Keratinocyte (primary cell): ENCODE results near the gene CREB5. TPM values are rescaled to one million over a fixed set of nuclear protein-coding genes. Genes with fewer than 3 reads are reported as not detected.

Experiments
- DNase-seq: peaks from one replicate; pipeline ENCODE4 v3.0.0-alpha.2; 2011; ENCODE audit warnings: low read depth, missing footprints, low spot score
- FAIRE-seq: peaks from 2 replicates; lab custom pipeline; 2011; peaks lifted over from hg19 to GRCh38; lab: Jason Lieb, UNC
- H2AFZ ChIP-seq: 2 replicates; pipeline ENCODE4 v1.6.0; 2012; ENCODE audit warnings: low read length, control low read depth, inconsistent platforms; ENCODE audit not compliant: control insufficient read depth
- H3K27ac ChIP-seq: 2 replicates; pipeline ENCODE4 v1.5.1; 2011; ENCODE audit warnings: low read length; ENCODE audit not compliant: control insufficient read depth, insufficient read depth
- H3K27me3 ChIP-seq: 3 replicates; pipeline ENCODE4 v1.6.0; 2011; ENCODE audit warnings: low read length; ENCODE audit not compliant: control insufficient read depth, insufficient read depth; ENCODE audit errors: extremely low read depth
- H3K36me3 ChIP-seq, 2 experiments: 2 replicates in 1 of 2; 3 replicates in 1 of 2; pipeline ENCODE4 v1.5.1; 2011; ENCODE audit warnings: low read length in 2 of 2, mild to moderate bottlenecking in 1 of 2; ENCODE audit not compliant: control insufficient read depth in 2 of 2, insufficient read depth in 2 of 2; ENCODE audit errors: extremely low read depth in 1 of 2
- H3K4me1 ChIP-seq: 3 replicates; pipeline ENCODE4 v1.5.1; 2011; ENCODE audit warnings: low read length; ENCODE audit not compliant: control insufficient read depth, insufficient read depth; ENCODE audit errors: extremely low read depth
- H3K4me2 ChIP-seq: 3 replicates; pipeline ENCODE4 v1.6.0; 2011; ENCODE audit warnings: low read depth, low read length; ENCODE audit not compliant: control insufficient read depth, insufficient read depth; ENCODE audit errors: extremely low read depth
- H3K4me3 ChIP-seq, 3 experiments: fragments of 200-600 bp in 1 of 3; sonication (generic) in 1 of 3; 2 replicates in 2 of 3; 3 replicates in 1 of 3; pipeline ENCODE4 v1.5.1; 2011 to 2016; ENCODE audit warnings: low read length in 3 of 3, mild to moderate bottlenecking in 3 of 3, control low read depth in 2 of 3, inconsistent platforms in 1 of 3, low read depth in 1 of 3, mixed read lengths in 1 of 3, mixed run types in 1 of 3, moderate library complexity in 1 of 3; ENCODE audit not compliant: control insufficient read depth in 2 of 3, insufficient read depth in 2 of 3; ENCODE audit errors: extremely low read depth in 1 of 3
- H3K79me2 ChIP-seq: 2 replicates; pipeline ENCODE4 v1.6.0; 2012; ENCODE audit warnings: low read length; ENCODE audit not compliant: control insufficient read depth, insufficient read depth
- H3K9ac ChIP-seq: 3 replicates; pipeline ENCODE4 v1.6.0; 2011; ENCODE audit warnings: low read length; ENCODE audit not compliant: control insufficient read depth, insufficient read depth; ENCODE audit errors: extremely low read depth
- H3K9me1 ChIP-seq: 3 replicates; pipeline ENCODE4 v1.6.0; 2011; ENCODE audit warnings: low read length; ENCODE audit not compliant: control insufficient read depth, insufficient read depth; ENCODE audit errors: extremely low read depth
- H3K9me3 ChIP-seq: 2 replicates; pipeline ENCODE4 v1.5.1; 2012; ENCODE audit warnings: low read depth, low read length; ENCODE audit not compliant: control insufficient read depth
- H4K20me1 ChIP-seq: 3 replicates; pipeline ENCODE4 v1.6.0; 2011; ENCODE audit warnings: low read length; ENCODE audit not compliant: control insufficient read depth, insufficient read depth; ENCODE audit errors: extremely low read depth
- CTCF ChIP-seq, 3 experiments: IDR thresholded peaks in 1 of 3; conservative IDR thresholded peaks in 1 of 3; optimal IDR thresholded peaks in 1 of 3; 2 replicates in 2 of 3; 3 replicates in 1 of 3; pipeline versions ENCODE3 to v1.5.1; 2011; ENCODE audit warnings: low read length in 3 of 3, mild to moderate bottlenecking in 3 of 3, moderate library complexity in 2 of 3, control low read depth in 1 of 3, inconsistent platforms in 1 of 3; ENCODE audit not compliant: insufficient read depth in 2 of 3; ENCODE audit errors: extremely low read depth in 1 of 3
- EZH2 ChIP-seq: IDR thresholded peaks from one replicate; pipeline ENCODE4 v1.6.1; 2012; ENCODE audit warnings: inconsistent platforms, mild to moderate bottlenecking, low read length, moderate library complexity
- dilution Hi-C: fragments of 300-500 bp; cut with MboI; formaldehyde crosslinking; loops from one replicate; pipeline ENCODE4 v1.7.0; 2020; ENCODE audit warnings: low sequenced_read_pairs; ENCODE audit not compliant: extremely low pct_ligation_motif_present
- polyA plus RNA-seq, 5 experiments: library from polyadenylated mRNA; depleted of rRNA in 3 of 5; stranded (reverse) in 3 of 5; stranded (forward) in 1 of 5; unstranded in 1 of 5; fragments of >200 nt; gene quantifications; 1 replicate in 1 of 5; 2 replicates in 3 of 5; 3 replicates in 1 of 5; pipeline versions ENCODE4 v1.2.1 to v1.2.3, GENCODE V29; 2011 to 2012; ENCODE audit warnings: missing spikeins in 2 of 5, low read depth in 1 of 5, low replicate concordance in 1 of 5

Gene CREB5
- polyA plus RNA-seq, 1 donor (not counting 4 experiments of a cell fraction or from before 2014, with no cell fraction given), result 7.9 TPM

GRCh38 chr7:28466885-28467284 lies 54.6 kb downstream of the CREB5 start:
- TF ChIP-seq EZH2 (no peak), CTCF (optimal IDR thresholded peaks at IDR 0.05 in 1 of 3, IDR thresholded peaks at IDR 0.05 in 1 of 3, conservative IDR thresholded peaks at IDR 0.05 in 1 of 3; ENCODE audit: extremely low read depth in 1 of 3, insufficient read depth in 2 of 3, low read length in 3 of 3) (no peak)

GRCh38 chr7:28469562-28469961 lies 57.2 kb downstream of the CREB5 start:
- Histone ChIP-seq H3K79me2 (no peaks in the 10 kb centered on the region), H3K9me1 (no peaks in the 10 kb centered on the region), H3K36me3 (no peaks in the 10 kb centered on the region), H2AFZ (no peak overlapping the region), H3K27me3 (peaks cover 21% of the 10 kb centered on the region), H3K4me1 (no peaks in the 10 kb centered on the region), H3K4me2 (no peak overlapping the region), H3K9ac (no peak overlapping the region), H3K9me3 (no peaks in the 10 kb centered on the region), H3K27ac (no peak overlapping the region), H4K20me1 (no peaks in the 10 kb centered on the region), H3K4me3 (no peak overlapping the region)
- DNase-seq (no peak), FAIRE-seq (no peak)
- dilution Hi-C loops, result no loop called here
- TF ChIP-seq EZH2 (no peak), CTCF (optimal IDR thresholded peaks at IDR 0.05 in 1 of 3, IDR thresholded peaks at IDR 0.05 in 1 of 3, conservative IDR thresholded peaks at IDR 0.05 in 1 of 3; ENCODE audit: extremely low read depth in 1 of 3, insufficient read depth in 2 of 3, low read length in 3 of 3) (no peak)

More at GRCh38 chr7:28466885-28467284, 54.6 kb downstream of the CREB5 start:
- Histone ChIP-seq H3K4me2 (no peak overlapping the region), H3K4me3 (no peak overlapping the region), H3K4me1 (no peaks in the 10 kb centered on the region), H4K20me1 (no peaks in the 10 kb centered on the region), H3K36me3 (no peaks in the 10 kb centered on the region), H3K9me1 (no peaks in the 10 kb centered on the region), H3K27ac (no peak overlapping the region), H3K9ac (no peak overlapping the region), H3K9me3 (no peaks in the 10 kb centered on the region), H3K27me3 (peaks cover 11% of the 10 kb centered on the region), H2AFZ (no peak overlapping the region), H3K79me2 (no peaks in the 10 kb centered on the region)
- FAIRE-seq (no peak), DNase-seq (no peak)
- dilution Hi-C loops, result no loop called here
